Left ventricle myocardium inferior (tissue), 1 donor: Measurements from ENCODE around the gene MAP4K1. TPM values are rescaled to one million over a fixed set of nuclear protein-coding genes. Genes with fewer than 3 reads are reported as not detected.
A peak's percentile ranks its signal among the peaks of the same experiment; 100 is the strongest.

Experiments used
- DNase-seq: peaks from one replicate; pipeline ENCODE4 v3.0.0-alpha.2; 2020
- H3K27ac ChIP-seq: fragments of 200-600 bp; replicated peaks from 2 replicates; pipeline ENCODE4 v1.8.0; 2021
- H3K27me3 ChIP-seq: fragments of 200-600 bp; 2 replicates; pipeline ENCODE4 v1.8.0; 2021; ENCODE audit warnings: low read depth
- H3K36me3 ChIP-seq: fragments of 200-600 bp; 2 replicates; pipeline ENCODE4 v1.8.0; 2021
- H3K4me1 ChIP-seq: fragments of 200-600 bp; 2 replicates; pipeline ENCODE4 v1.8.0; 2021
- H3K4me3 ChIP-seq: fragments of 200-600 bp; 2 replicates; pipeline ENCODE4 v1.8.0; 2021; ENCODE audit warnings: mild to moderate bottlenecking, moderate library complexity
- H3K9me3 ChIP-seq: fragments of 200-600 bp; replicated peaks from 2 replicates; pipeline ENCODE4 v1.8.0; 2021
- intact Hi-C: fragments of 100-400 bp; cut with micrococcal nuclease; formaldehyde crosslinking; loops from one replicate; pipeline ENCODE4 v1.11.0; 2022
- total RNA-seq: library from RNA; stranded (reverse); fragmentation: NEBNext Ultra II Directional; extraction: Animal tissue kit (Norgen Biotek cat#: 25700); gene quantifications from one replicate; pipeline ENCODE4 v1.2.1, GENCODE V29; 2021
- TF ChIP-seq, protein P1 (sequence below): fragments of 200-600 bp; IDR thresholded peaks from 2 replicates; pipeline ENCODE4 v1.8.0; 2021; ENCODE audit warnings: antibody characterized with exemption, mild to moderate bottlenecking, borderline replicate concordance
- donor health status: DM: no; HTN: yes; CAD: no; lungs with severe emphysema.

Gene MAP4K1
- total RNA-seq, 1 donor from 2014 or later = 1.6 TPM

DNA sequence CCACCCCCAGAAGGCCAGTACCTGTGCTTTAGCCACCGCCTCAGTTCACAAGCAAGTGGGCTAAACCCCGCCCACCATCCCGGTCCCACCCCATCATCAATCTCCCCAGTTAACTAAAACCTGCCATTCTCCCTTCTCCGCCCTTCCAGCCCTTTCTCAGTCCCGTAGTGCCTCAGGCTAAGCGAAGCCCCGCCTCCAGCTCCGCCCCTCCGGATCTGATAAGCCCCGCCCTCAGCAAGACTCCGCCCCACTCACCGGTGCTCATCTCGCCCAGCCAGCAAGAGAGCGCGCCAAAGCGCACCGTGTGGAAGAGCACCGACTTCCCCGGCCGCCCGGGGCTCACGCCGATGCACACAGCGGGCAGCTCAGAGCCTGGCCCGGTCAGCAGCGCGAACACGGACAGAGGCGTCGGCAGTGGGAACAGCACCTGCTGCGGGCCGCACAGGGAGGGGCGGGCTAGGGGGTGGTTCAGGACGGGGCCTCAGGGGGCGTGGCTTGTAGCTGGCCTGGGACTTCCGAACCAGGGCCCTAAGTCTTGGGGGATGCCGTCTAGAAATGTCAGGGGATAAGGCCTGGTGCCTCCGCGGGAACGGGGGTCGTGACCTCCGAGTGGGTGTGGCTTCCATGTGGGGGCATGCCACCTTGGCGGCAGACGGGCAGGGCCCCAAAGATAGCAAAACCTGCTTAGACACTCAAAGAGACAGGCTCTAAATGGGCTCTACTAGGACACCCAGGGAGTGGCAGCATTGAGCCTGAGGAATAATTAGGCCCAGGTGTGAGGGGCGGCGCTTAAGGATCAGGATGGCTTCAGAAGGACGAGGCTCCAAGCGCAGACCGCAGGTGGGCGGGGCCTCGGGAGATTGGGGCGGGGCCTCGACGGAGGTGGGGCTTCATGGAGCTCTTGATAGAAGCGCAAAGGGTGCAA, 21.4 kb downstream of the MAP4K1 start:
- no peak overlapping the region for H3K27ac ChIP-seq
- DNase-seq = no peak
- no peaks in the 10 kb centered on the region for H3K4me1 ChIP-seq
- H3K4me3 ChIP-seq = peak overlapping the region; percentile 32
- intact Hi-C loops = no loop called here
- TF ChIP-seq, protein P1, sequence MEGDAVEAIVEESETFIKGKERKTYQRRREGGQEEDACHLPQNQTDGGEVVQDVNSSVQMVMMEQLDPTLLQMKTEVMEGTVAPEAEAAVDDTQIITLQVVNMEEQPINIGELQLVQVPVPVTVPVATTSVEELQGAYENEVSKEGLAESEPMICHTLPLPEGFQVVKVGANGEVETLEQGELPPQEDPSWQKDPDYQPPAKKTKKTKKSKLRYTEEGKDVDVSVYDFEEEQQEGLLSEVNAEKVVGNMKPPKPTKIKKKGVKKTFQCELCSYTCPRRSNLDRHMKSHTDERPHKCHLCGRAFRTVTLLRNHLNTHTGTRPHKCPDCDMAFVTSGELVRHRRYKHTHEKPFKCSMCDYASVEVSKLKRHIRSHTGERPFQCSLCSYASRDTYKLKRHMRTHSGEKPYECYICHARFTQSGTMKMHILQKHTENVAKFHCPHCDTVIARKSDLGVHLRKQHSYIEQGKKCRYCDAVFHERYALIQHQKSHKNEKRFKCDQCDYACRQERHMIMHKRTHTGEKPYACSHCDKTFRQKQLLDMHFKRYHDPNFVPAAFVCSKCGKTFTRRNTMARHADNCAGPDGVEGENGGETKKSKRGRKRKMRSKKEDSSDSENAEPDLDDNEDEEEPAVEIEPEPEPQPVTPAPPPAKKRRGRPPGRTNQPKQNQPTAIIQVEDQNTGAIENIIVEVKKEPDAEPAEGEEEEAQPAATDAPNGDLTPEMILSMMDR = no peak
- peaks cover 40% of the 10 kb centered on the region for H3K27me3 ChIP-seq
- no peaks in the 10 kb centered on the region for H3K36me3 ChIP-seq
- no peaks in the 10 kb centered on the region for H3K9me3 ChIP-seq

DNA sequence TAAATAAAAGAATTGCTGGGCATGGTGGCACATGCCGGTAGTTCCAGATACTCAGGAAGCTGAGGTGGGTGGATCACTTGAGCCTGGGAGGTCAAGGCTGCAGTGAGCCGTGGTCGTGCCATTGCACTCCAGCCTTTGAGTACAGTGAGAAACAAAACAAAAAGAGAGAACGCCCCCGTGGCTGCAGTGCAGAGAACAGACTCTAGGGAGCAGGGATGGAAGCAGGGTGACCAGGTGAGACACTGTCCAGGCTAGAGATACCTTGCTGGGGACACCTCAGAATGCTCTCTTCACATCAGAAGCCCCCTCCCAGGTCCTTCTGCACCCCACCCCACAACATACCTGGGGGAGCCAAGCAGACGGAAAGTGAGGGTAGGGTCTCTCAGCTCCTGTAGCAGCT, 24.8 kb downstream of the MAP4K1 start:
- Histone ChIP-seq H3K4me3 (no peak overlapping the region), H3K9me3 (no peaks in the 10 kb centered on the region), H3K4me1 (no peaks in the 10 kb centered on the region), H3K27ac (no peak overlapping the region), H3K36me3 (no peaks in the 10 kb centered on the region), H3K27me3 (peaks cover 40% of the 10 kb centered on the region)
- intact Hi-C loops = no loop called here
- TF ChIP-seq, protein P1 = no peak
- no peak for DNase-seq

DNA sequence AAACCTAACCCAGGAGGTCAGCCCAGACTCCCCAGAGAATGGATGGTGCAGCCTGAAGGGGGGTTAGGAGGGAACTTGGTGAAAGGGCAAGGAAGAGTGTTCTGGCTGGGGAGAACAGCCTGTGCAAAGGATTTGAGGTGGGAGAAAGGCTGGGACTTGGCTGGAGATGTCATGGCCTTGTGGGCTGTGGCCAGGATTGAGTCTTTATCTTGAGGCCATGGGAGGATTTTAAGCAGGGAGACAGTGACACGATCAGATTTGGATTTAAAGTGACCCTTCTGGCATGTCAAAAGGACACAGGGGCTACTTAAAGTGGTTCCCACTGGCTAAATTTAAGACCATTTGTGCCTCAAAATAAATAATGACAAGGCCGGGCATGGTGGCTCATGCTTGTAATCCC, 29.7 kb downstream of the MAP4K1 start:
- Histone ChIP-seq H3K27ac (no peak overlapping the region), H3K9me3 (no peaks in the 10 kb centered on the region), H3K27me3 (peaks cover 11% of the 10 kb centered on the region), H3K4me3 (no peak overlapping the region), H3K4me1 (no peaks in the 10 kb centered on the region), H3K36me3 (no peaks in the 10 kb centered on the region)
- DNase-seq = no peak
- TF ChIP-seq, protein P1 = no peak
- intact Hi-C loops = no loop called here

DNA sequence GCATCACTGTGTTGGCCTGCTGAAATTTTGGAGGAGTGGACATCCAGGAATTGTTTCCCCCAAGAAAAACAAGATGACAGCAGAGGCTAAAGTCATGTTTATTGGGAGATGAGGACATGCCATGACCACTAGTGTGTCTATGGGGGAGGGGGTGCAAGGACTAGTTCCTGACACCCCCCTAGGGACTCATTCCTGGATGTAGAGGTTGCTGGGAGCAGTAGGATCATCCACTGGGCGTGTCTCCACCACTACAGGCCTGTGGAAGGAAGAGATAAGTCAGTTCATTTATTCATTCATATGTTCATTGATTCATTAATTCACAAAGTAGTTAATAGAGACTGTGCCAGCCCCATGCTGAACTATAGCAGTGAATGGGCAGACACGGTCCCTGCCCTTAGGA, 30.2 kb downstream of the MAP4K1 start:
- Histone ChIP-seq H3K4me1 (no peaks in the 10 kb centered on the region), H3K27ac (no peak overlapping the region), H3K4me3 (no peak overlapping the region), H3K9me3 (no peaks in the 10 kb centered on the region), H3K27me3 (peaks cover 8% of the 10 kb centered on the region), H3K36me3 (no peaks in the 10 kb centered on the region)
- intact Hi-C loops = no loop called here
- TF ChIP-seq, protein P1 = no peak
- DNase-seq = no peak

DNA sequence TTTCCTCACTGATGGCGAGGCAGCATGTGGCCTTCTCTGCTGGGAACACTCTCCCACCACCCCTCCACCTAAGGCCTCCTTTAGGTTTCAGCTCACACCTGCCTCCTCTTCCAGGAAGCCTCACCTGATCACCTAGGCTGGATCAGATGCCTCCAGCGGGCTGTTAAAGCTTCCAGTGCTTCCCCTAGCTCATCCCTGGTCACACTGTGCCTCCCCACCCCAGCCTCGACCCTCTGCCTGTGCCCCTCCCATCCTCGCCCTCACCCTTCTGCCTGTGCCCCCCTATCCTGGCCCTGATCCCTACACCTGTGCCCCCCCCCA, 33.8 kb downstream of the MAP4K1 start:
- no peaks in the 10 kb centered on the region for H3K36me3 ChIP-seq
- no peaks in the 10 kb centered on the region for H3K27me3 ChIP-seq
- H3K4me3 ChIP-seq = no peak overlapping the region
- H3K9me3 ChIP-seq = no peaks in the 10 kb centered on the region
- DNase-seq = no peak
- no peak overlapping the region for H3K27ac ChIP-seq
- intact Hi-C loops = no loop called here
- no peaks in the 10 kb centered on the region for H3K4me1 ChIP-seq
- TF ChIP-seq, protein P1 = no peak
